HepG2 (cell line): ENCODE measurements around the gene CAPZB. TPM values are rescaled to one million over a fixed set of nuclear protein-coding genes. Genes with fewer than 3 reads are reported as not detected.

Source experiments
- ATAC-seq: fragments of 200-7000 bp; cut with Tn5 transposase; 3 replicates; pipeline ENCODE4 v1.9.1; 2020; ENCODE audit warnings: mild to moderate bottlenecking, moderate library complexity
- BruUV-seq: library from RNA; stranded (reverse); fragments of 400-500 nt; replicated peaks from 2 replicates; lab custom pipeline; 2021; lab: Mats Ljungman, UMichigan
- CTCF ChIA-PET: fragments of 300-600 bp; formaldehyde crosslinking; extraction: SDS; loops from one replicate; lab custom pipeline; 2021; ENCODE audit warnings: low total read pairs, inconsistent platforms, low intra/inter-chr PET ratio; lab: Yijun Ruan, JAX
- POLR2A ChIA-PET: fragments of 350-600 bp; sonication (Branson Sonifier 250); formaldehyde crosslinking; loops from one replicate; lab custom pipeline; 2020; ENCODE audit warnings: antibody characterized with exemption, inconsistent platforms; lab: Yijun Ruan, JAX
- DNase-seq: peaks from one replicate; pipeline ENCODE4 v3.0.0-alpha.2; 2015; ENCODE audit warnings: low spot score
- FAIRE-seq: peaks from 3 replicates; lab custom pipeline; 2011; peaks lifted over from hg19 to GRCh38; lab: Jason Lieb, UNC
- H2AFZ ChIP-seq: one replicate; pipeline ENCODE4 v1.6.1; 2011; ENCODE audit warnings: low read length, inconsistent platforms
- H3K27ac ChIP-seq: fragments of 300-600 bp; 3 replicates; pipeline ENCODE4 v1.8.0; 2011; ENCODE audit warnings: mixed run types, mild to moderate bottlenecking, mixed read lengths, low read length, inconsistent platforms; ENCODE audit not compliant: insufficient read depth; ENCODE audit errors: extremely low read length
- H3K27me3 ChIP-seq, 2 experiments: fragments of 200-600 bp in 1 of 2; 2 replicates in 1 of 2; 3 replicates in 1 of 2; pipeline versions ENCODE4 v1.6.0 to v1.8.0; 2011; ENCODE audit warnings: low read length in 2 of 2, mild to moderate bottlenecking in 2 of 2, moderate library complexity in 2 of 2, inconsistent platforms in 1 of 2; ENCODE audit not compliant: insufficient read depth in 2 of 2, control insufficient read depth in 1 of 2
- H3K36me3 ChIP-seq, 2 experiments: fragments of 200-600 bp in 1 of 2; replicated peaks in 1 of 2; 2 replicates in 1 of 2; 3 replicates in 1 of 2; pipeline versions ENCODE4 v1.5.1 to v1.8.0; 2011; ENCODE audit warnings: low read length in 2 of 2, inconsistent platforms in 1 of 2; ENCODE audit not compliant: insufficient read depth in 2 of 2, control insufficient read depth in 1 of 2
- H3K4me1 ChIP-seq: 2 replicates; pipeline ENCODE4 v1.5.1; 2012; ENCODE audit warnings: low read length, inconsistent platforms; ENCODE audit not compliant: insufficient read depth
- H3K4me2 ChIP-seq: 2 replicates; pipeline ENCODE4 v1.6.0; 2011; ENCODE audit warnings: low read depth, low read length, inconsistent platforms
- H3K4me3 ChIP-seq, 3 experiments: fragments of 200-600 bp in 1 of 3; sonication (generic), shearing (Covaris generic) in 1 of 3; replicated peaks in 1 of 3; 2 replicates each; pipeline ENCODE4 v1.5.1; 2011 to 2016; ENCODE audit warnings: low read length in 3 of 3, inconsistent platforms in 2 of 3, low read depth in 2 of 3, mild to moderate bottlenecking in 2 of 3, control low read depth in 1 of 3, mixed read lengths in 1 of 3; ENCODE audit not compliant: insufficient read depth in 1 of 3
- H3K79me2 ChIP-seq: one replicate; pipeline ENCODE4 v1.6.1; 2011; ENCODE audit warnings: low read length, inconsistent platforms; ENCODE audit not compliant: insufficient read depth
- H3K9ac ChIP-seq: 2 replicates; pipeline ENCODE4 v1.6.0; 2011; ENCODE audit warnings: mild to moderate bottlenecking, low read depth, low read length, inconsistent platforms; ENCODE audit not compliant: insufficient read depth
- H3K9me3 ChIP-seq: 2 replicates; pipeline ENCODE4 v1.5.1; 2012; ENCODE audit warnings: mild to moderate bottlenecking, low read length
- H4K20me1 ChIP-seq: 2 replicates; pipeline ENCODE4 v1.6.0; 2011; ENCODE audit warnings: inconsistent platforms, mild to moderate bottlenecking, low read length, moderate library complexity; ENCODE audit not compliant: insufficient read depth
- ASH2L ChIP-seq: fragments of 300-600, 200-600 bp; sonication (generic); IDR thresholded peaks from 2 replicates; pipeline ENCODE4 v1.7.0; 2017; ENCODE audit warnings: low read depth, mild to moderate bottlenecking, moderate library complexity, mixed read lengths, low read length; ENCODE audit not compliant: insufficient read length
- FLYWCH1 ChIP-seq: sonication (generic); formaldehyde crosslinking; IDR thresholded peaks from 2 replicates; pipeline ENCODE4 v1.8.1; 2023; ENCODE audit warnings: mild to moderate bottlenecking, missing genetic modification reagents
- GTF3A ChIP-seq: sonication (generic); formaldehyde crosslinking; conservative IDR thresholded peaks from 2 replicates; pipeline ENCODE4 v1.4.0; 2020; ENCODE audit warnings: mild to moderate bottlenecking, missing genetic modification reagents
- NCOR1 ChIP-seq: fragments of 200-600 bp; sonication (generic); IDR thresholded peaks from 2 replicates; pipeline ENCODE4 v1.7.0; 2017; ENCODE audit warnings: antibody characterized with exemption, low read length, borderline replicate concordance
- ZNF20 ChIP-seq: sonication (generic); formaldehyde crosslinking; IDR thresholded peaks from 2 replicates; pipeline ENCODE4 v1.4.0; 2020; ENCODE audit warnings: mild to moderate bottlenecking, moderate library complexity, missing genetic modification reagents
- ZNF773 ChIP-seq: sonication (generic); formaldehyde crosslinking; IDR thresholded peaks from 2 replicates; pipeline ENCODE4 v1.4.0; 2020; ENCODE audit warnings: missing genetic modification reagents, borderline replicate concordance
- WGBS: methylation state at CpG from one replicate; pipeline ENCODE4 v1.1.6; 2017; ENCODE audit warnings: low lambda C conversion rate; 5-methylcytosine and 5-hydroxymethylcytosine counted together
- in situ Hi-C: cut with HindIII; loops from 2 replicates; pipeline ENCODE4 v1.10.0; 2017; ENCODE audit warnings: low pct_unique_long_range_greater_than_20kb; ENCODE audit not compliant: extremely low pct_ligation_motif_present
- intact Hi-C: fragments of 100-400 bp; cut with micrococcal nuclease; formaldehyde crosslinking; loops from one replicate; pipeline ENCODE4 v1.10.0; 2022; ENCODE audit not compliant: unreplicated experiment
- polyA plus RNA-seq, 8 experiments: library from polyadenylated mRNA; depleted of rRNA in 3 of 8; stranded (reverse) in 7 of 8; unstranded in 1 of 8; fragments of >200 nt; fragmentation: Illumina TruSeq in 4 of 8; extraction: Trizol in 4 of 8; gene quantifications; 2 replicates each; pipeline versions ENCODE4 v1.2.1 to v1.2.3, GENCODE V29; 2011 to 2016; ENCODE audit warnings: low read depth in 4 of 8, missing spikeins in 1 of 8, mixed read lengths in 1 of 8; ENCODE audit not compliant: insufficient read depth in 1 of 8
- total RNA-seq, 5 experiments: library from RNA; depleted of rRNA; stranded (reverse); fragments of >200 nt; fragmentation: Illumina TruSeq; extraction: Trizol; gene quantifications; 2 replicates each; pipeline ENCODE4 v1.2.3, GENCODE V29; 2016; ENCODE audit warnings: low read depth in 1 of 5
- TF ChIP-seq, protein P1 (sequence below): sonication (generic); formaldehyde crosslinking; IDR thresholded peaks from 2 replicates; pipeline ENCODE4 v1.5.1; 2020; ENCODE audit warnings: missing genetic modification reagents, mild to moderate bottlenecking, borderline replicate concordance
- TF ChIP-seq, protein P2 (sequence below): sonication (generic); formaldehyde crosslinking; IDR thresholded peaks from 2 replicates; pipeline ENCODE4 v1.4.0; 2020; ENCODE audit warnings: mild to moderate bottlenecking, missing genetic modification reagents, borderline replicate concordance

The CAPZB gene
- total and polyA plus RNA-seq, 2 of the 13 experiments (the other 11 are each of a cell fraction or from before 2014, with no cell fraction given), result 58.9 to 76.9 TPM

DNA sequence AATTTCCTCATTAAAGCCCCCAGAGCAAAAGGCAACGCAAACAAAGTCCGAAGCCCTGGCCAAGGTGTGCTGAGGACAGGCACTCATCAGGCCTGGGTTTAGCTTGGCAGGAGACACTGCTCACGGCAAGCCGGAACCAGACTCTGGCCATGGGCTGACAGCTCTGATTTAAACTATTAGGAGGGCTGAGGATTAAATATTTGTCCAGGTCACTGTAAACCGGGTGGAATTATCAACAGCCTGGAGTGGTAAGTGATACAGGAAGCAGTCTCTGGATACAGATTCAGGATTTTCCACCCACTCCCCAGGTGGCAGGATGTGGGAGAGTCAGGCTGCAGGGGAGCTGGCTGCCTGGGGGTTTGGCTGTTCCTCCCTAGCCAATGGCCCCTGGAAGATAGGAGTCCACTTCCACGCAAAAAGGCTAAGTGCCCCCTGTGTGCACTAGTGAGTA, 130.8 kb downstream of the CAPZB start:
- ChIA-PET CTCF (no interaction called here), POLR2A (no interaction called here)
- TF ChIP-seq NCOR1, result no peak
- no peak for TF ChIP-seq FLYWCH1 (CRISPR knock-in tag)
- TF ChIP-seq, protein P1, sequence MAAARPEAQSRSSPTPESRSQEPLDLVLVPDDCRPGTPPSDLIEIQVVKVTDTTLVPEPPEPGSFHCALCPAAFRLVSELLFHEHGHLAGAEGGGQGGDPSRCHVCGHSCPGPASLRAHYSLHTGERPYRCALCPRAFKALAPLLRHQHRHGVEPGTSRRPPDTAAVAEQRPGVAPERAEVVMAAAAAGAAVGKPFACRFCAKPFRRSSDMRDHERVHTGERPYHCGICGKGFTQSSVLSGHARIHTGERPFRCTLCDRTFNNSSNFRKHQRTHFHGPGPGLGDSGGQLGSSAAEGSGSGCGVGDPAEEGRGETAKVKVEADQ (CRISPR knock-in tag), result no peak
- TF ChIP-seq ZNF20, result no peak
- no peak for TF ChIP-seq GTF3A (CRISPR knock-in tag)
- TF ChIP-seq, protein P2, sequence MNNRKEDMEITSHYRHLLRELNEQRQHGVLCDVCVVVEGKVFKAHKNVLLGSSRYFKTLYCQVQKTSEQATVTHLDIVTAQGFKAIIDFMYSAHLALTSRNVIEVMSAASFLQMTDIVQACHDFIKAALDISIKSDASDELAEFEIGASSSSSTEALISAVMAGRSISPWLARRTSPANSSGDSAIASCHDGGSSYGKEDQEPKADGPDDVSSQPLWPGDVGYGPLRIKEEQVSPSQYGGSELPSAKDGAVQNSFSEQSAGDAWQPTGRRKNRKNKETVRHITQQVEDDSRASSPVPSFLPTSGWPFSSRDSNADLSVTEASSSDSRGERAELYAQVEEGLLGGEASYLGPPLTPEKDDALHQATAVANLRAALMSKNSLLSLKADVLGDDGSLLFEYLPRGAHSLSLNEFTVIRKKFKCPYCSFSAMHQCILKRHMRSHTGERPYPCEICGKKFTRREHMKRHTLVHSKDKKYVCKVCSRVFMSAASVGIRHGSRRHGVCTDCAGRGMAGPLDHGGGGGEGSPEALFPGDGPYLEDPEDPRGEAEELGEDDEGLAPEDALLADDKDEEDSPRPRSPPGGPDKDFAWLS, result no peak
- no peak for TF ChIP-seq ZNF773 (CRISPR knock-in tag)
- TF ChIP-seq ASH2L, result no peak
- intact Hi-C loops, result no loop called here
- Histone ChIP-seq H3K4me2 (no peak overlapping the region), H3K4me1 (no peaks in the 10 kb centered on the region), H3K4me3 (no peak overlapping the region), H3K79me2 (no peaks in the 10 kb centered on the region), H3K36me3 (peaks cover 34 to 67% of the 10 kb centered on the region in 2 experiments), H4K20me1 (no peaks in the 10 kb centered on the region), H2AFZ (no peak overlapping the region), H3K9me3 (no peaks in the 10 kb centered on the region), H3K27me3 (no peaks in the 10 kb centered on the region), H3K27ac (no peak overlapping the region), H3K9ac (no peak overlapping the region)
- WGBS, result 100% methylated on average over 6 of the region's 6 CpGs
- DNase-seq (no peak), FAIRE-seq (no peak), ATAC-seq (no peak)
- BruUV-seq, result no TSS peak
- in situ Hi-C loops, result no loop called here
